Astrocyte (in vitro differentiated cells and primary cell): ENCODE results near the gene OR52E1. TPM values are rescaled to one million over a fixed set of nuclear protein-coding genes. Genes with fewer than 3 reads are reported as not detected.
"Not testable (repeated sequence)": the region's sequence is repeated elsewhere in the genome, so short reads cannot be mapped to it uniquely, and the experiment has no call there.

ENCODE experiments used
- DNase-seq: peaks from one replicate; pipeline ENCODE4 v3.0.0-alpha.2; 2010; ENCODE audit warnings: low read depth
- FAIRE-seq: peaks from 2 replicates; lab custom pipeline; 2011; peaks lifted over from hg19 to GRCh38; lab: Jason Lieb, UNC
- H2AFZ ChIP-seq: 2 replicates; pipeline ENCODE4 v1.6.0; 2012; ENCODE audit warnings: low read depth, low read length, inconsistent platforms
- H3K27ac ChIP-seq: 2 replicates; pipeline ENCODE4 v1.5.1; 2011; ENCODE audit warnings: low read depth, low read length, inconsistent platforms
- H3K27me3 ChIP-seq: 2 replicates; pipeline ENCODE4 v1.6.0; 2011; ENCODE audit warnings: low read length, inconsistent platforms; ENCODE audit not compliant: insufficient read depth
- H3K36me3 ChIP-seq: 2 replicates; pipeline ENCODE4 v1.5.1; 2011; ENCODE audit warnings: low read length, inconsistent platforms; ENCODE audit not compliant: insufficient read depth
- H3K4me1 ChIP-seq: 2 replicates; pipeline ENCODE4 v1.5.1; 2011; ENCODE audit warnings: low read length, inconsistent platforms; ENCODE audit not compliant: insufficient read depth
- H3K4me2 ChIP-seq: 2 replicates; pipeline ENCODE4 v1.6.0; 2012; ENCODE audit warnings: low read length, inconsistent platforms
- H3K4me3 ChIP-seq: 2 replicates; pipeline ENCODE4 v1.5.1; 2011; ENCODE audit warnings: low read depth, mild to moderate bottlenecking, low read length, inconsistent platforms; ENCODE audit not compliant: insufficient read depth
- H3K79me2 ChIP-seq: 2 replicates; pipeline ENCODE4 v1.6.0; 2012; ENCODE audit warnings: mild to moderate bottlenecking, low read length, inconsistent platforms; ENCODE audit not compliant: insufficient read depth
- H3K9ac ChIP-seq: 2 replicates; pipeline ENCODE4 v1.6.0; 2012; ENCODE audit warnings: mild to moderate bottlenecking, low read length, inconsistent platforms
- H3K9me3 ChIP-seq: 2 replicates; pipeline ENCODE4 v1.5.1; 2012; ENCODE audit warnings: low read depth, mild to moderate bottlenecking, low read length, inconsistent platforms; ENCODE audit not compliant: insufficient read depth
- H4K20me1 ChIP-seq: 2 replicates; pipeline ENCODE4 v1.6.0; 2012; ENCODE audit warnings: low read length, inconsistent platforms; ENCODE audit not compliant: insufficient read depth
- H3K27ac Mint-ChIP-seq: one replicate; pipeline ENCODE4 v1.8.0; 2021; ENCODE audit warnings: mild to moderate bottlenecking, mixed read lengths; ENCODE audit not compliant: unreplicated experiment
- H3K27me3 Mint-ChIP-seq: one replicate; pipeline ENCODE4 v1.8.0; 2021; ENCODE audit warnings: low read depth, mixed read lengths; ENCODE audit not compliant: unreplicated experiment
- H3K36me3 Mint-ChIP-seq: one replicate; pipeline ENCODE4 v1.8.0; 2021; ENCODE audit warnings: low read depth, mixed read lengths; ENCODE audit not compliant: unreplicated experiment
- H3K4me1 Mint-ChIP-seq: one replicate; pipeline ENCODE4 v1.8.0; 2021; ENCODE audit warnings: low read depth, mixed read lengths; ENCODE audit not compliant: unreplicated experiment
- H3K4me3 Mint-ChIP-seq: one replicate; pipeline ENCODE4 v1.8.0; 2021; ENCODE audit warnings: mild to moderate bottlenecking, moderate library complexity, mixed read lengths; ENCODE audit not compliant: unreplicated experiment
- H3K9me3 Mint-ChIP-seq: one replicate; pipeline ENCODE4 v1.8.0; 2021; ENCODE audit warnings: mild to moderate bottlenecking, mixed read lengths; ENCODE audit not compliant: unreplicated experiment
- EZH2 ChIP-seq: IDR thresholded peaks from 2 replicates; pipeline ENCODE4 v1.6.1; 2012; ENCODE audit warnings: mild to moderate bottlenecking, low read length, inconsistent platforms; ENCODE audit not compliant: insufficient read depth
- total RNA-seq: library from RNA; stranded (reverse); gene quantifications from 2 replicates; pipeline ENCODE4 v1.2.1, GENCODE V29; 2021
- TF ChIP-seq, protein P1 (sequence below): IDR thresholded peaks from 2 replicates; pipeline ENCODE4 v1.5.1; 2011; ENCODE audit warnings: low read depth, mild to moderate bottlenecking, inconsistent platforms, low read length, moderate library complexity; ENCODE audit not compliant: insufficient read depth

Gene OR52E1
- total RNA-seq, 1 donor from 2014 or later: not detected

DNA sequence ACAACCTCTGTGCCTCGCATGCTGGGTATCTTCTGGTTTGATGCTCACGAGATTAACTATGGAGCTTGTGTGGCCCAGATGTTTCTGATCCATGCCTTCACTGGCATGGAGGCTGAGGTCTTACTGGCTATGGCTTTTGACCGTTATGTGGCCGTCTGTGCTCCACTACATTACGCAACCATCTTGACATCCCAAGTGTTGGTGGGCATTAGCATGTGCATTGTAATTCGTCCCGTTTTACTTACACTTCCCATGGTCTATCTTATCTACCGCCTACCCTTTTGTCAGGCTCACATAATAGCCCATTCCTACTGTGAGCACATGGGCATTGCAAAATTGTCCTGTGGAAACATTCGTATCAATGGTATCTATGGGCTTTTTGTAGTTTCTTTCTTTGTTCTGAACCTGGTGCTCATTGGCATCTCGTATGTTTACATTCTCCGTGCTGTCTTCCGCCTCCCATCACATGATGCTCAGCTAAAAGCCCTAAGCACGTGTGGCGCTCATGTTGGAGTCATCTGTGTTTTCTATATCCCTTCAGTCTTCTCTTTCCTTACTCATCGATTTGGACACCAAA is 22.5 kb upstream of the OR52E1 start:
- Histone ChIP-seq H3K9me3 (no peaks in the 10 kb centered on the region), H3K36me3 (no peaks in the 10 kb centered on the region), H4K20me1 (no peaks in the 10 kb centered on the region), H3K79me2 (no peaks in the 10 kb centered on the region), H3K27ac (no peak overlapping the region), H3K4me2 (no peak overlapping the region), H3K4me3 (no peak overlapping the region), H3K4me1 (no peaks in the 10 kb centered on the region), H3K27me3 (no peaks in the 10 kb centered on the region), H2AFZ (no peak overlapping the region), H3K9ac (no peak overlapping the region)
- FAIRE-seq: no peak
- Mint-ChIP-seq H3K9me3 (no peaks in the 10 kb centered on the region), H3K4me1 (peaks cover 9% of the 10 kb centered on the region), H3K36me3 (no peaks in the 10 kb centered on the region), H3K27me3 (no peaks in the 10 kb centered on the region), H3K27ac (no peak overlapping the region), H3K4me3 (no peak overlapping the region)
- DNase-seq: no peak
- TF ChIP-seq, protein P1, sequence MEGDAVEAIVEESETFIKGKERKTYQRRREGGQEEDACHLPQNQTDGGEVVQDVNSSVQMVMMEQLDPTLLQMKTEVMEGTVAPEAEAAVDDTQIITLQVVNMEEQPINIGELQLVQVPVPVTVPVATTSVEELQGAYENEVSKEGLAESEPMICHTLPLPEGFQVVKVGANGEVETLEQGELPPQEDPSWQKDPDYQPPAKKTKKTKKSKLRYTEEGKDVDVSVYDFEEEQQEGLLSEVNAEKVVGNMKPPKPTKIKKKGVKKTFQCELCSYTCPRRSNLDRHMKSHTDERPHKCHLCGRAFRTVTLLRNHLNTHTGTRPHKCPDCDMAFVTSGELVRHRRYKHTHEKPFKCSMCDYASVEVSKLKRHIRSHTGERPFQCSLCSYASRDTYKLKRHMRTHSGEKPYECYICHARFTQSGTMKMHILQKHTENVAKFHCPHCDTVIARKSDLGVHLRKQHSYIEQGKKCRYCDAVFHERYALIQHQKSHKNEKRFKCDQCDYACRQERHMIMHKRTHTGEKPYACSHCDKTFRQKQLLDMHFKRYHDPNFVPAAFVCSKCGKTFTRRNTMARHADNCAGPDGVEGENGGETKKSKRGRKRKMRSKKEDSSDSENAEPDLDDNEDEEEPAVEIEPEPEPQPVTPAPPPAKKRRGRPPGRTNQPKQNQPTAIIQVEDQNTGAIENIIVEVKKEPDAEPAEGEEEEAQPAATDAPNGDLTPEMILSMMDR: no peak
- no peak for TF ChIP-seq EZH2

DNA sequence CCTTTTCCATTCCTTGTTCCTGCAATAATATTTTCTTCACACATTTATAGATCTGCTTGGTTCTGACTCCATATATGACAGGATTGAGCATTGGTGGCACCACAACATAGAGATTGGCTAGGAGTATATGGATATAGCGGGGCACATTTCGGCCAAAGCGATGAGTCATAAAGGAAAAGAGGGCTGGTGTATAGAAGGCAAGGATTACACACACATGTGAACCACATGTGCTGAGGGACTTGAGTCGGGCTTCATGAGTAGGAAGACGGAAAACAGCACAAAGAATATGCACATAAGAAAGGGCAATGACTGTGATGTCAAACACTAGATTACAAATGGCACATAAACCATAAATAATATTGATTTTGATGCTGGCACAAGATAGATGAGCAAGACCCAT is 10.7 kb upstream of the OR52E1 start:
- not testable (repeated sequence) for H2AFZ ChIP-seq, H3K9ac ChIP-seq, H3K27me3 Mint-ChIP-seq, H3K79me2 ChIP-seq, H3K27me3 ChIP-seq, H3K27ac Mint-ChIP-seq, H3K4me1 ChIP-seq, H3K27ac ChIP-seq, FAIRE-seq, H3K4me1 Mint-ChIP-seq, H3K4me2 ChIP-seq, H3K36me3 Mint-ChIP-seq, DNase-seq, H3K4me3 Mint-ChIP-seq, H3K36me3 ChIP-seq, H3K4me3 ChIP-seq, H3K9me3 Mint-ChIP-seq, H3K9me3 ChIP-seq, H4K20me1 ChIP-seq

DNA sequence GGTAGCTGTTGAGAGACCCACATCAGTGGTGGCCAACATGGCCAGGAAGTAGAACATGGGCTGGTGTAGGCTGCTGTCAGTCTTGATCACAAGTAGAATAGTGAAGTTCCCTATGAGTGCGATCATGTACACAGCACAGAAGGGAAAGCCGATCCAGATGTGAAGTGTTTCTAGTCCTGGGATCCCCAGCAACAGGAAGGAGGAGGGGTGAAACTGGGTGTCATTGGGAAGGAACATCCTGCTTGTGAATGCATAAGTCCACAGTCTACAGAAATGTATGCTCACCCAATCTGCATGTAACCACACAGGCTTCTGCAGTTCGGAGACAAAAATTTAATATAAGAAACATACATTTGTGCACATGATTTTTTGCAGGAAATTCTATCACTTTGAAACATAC is 10.0 kb upstream of the OR52E1 start, which contains the start of gene OR52E2:
TSS of gene OR52E2 (minus strand) at position 237 of the 400 bp plus-strand sequence. CDS start at position 237, 0 bp downstream.
- H3K4me3 Mint-ChIP-seq: no peak within 1 kb of the TSS
- no peak for DNase-seq
- no peaks in the 10 kb centered on the region for H3K4me1 Mint-ChIP-seq
- H2AFZ ChIP-seq: no peak within 1 kb of the TSS
- no peaks in the 10 kb centered on the region for H3K9me3 Mint-ChIP-seq
- H3K4me3 ChIP-seq: no peak within 1 kb of the TSS
- no peak for TF ChIP-seq EZH2
- TF ChIP-seq, protein P1: no peak
- no peaks in the 10 kb centered on the region for H3K36me3 Mint-ChIP-seq
- H3K27ac ChIP-seq: no peak within 1 kb of the TSS
- no peak within 1 kb of the TSS for H3K27ac Mint-ChIP-seq
- H3K4me1 ChIP-seq: no peaks in the 10 kb centered on the region
- no peaks in the 10 kb centered on the region for H4K20me1 ChIP-seq
- no peaks in the 10 kb centered on the region for H3K9me3 ChIP-seq
- H3K27me3 Mint-ChIP-seq: no peaks in the 10 kb centered on the region
- no peak within 1 kb of the TSS for H3K9ac ChIP-seq
- FAIRE-seq: no peak
- no peak within 1 kb of the TSS for H3K4me2 ChIP-seq
- no peaks in the 10 kb centered on the region for H3K79me2 ChIP-seq
- H3K36me3 ChIP-seq: no peaks in the 10 kb centered on the region
- H3K27me3 ChIP-seq: no peaks in the 10 kb centered on the region
